ENCODE results near the gene LGR6.

- no peak for TF ChIP-seq POLR2A (IDR thresholded peaks at IDR 0.05; ENCODE audit: extremely low read depth, insufficient read length)
- TF ChIP-seq, protein P1, sequence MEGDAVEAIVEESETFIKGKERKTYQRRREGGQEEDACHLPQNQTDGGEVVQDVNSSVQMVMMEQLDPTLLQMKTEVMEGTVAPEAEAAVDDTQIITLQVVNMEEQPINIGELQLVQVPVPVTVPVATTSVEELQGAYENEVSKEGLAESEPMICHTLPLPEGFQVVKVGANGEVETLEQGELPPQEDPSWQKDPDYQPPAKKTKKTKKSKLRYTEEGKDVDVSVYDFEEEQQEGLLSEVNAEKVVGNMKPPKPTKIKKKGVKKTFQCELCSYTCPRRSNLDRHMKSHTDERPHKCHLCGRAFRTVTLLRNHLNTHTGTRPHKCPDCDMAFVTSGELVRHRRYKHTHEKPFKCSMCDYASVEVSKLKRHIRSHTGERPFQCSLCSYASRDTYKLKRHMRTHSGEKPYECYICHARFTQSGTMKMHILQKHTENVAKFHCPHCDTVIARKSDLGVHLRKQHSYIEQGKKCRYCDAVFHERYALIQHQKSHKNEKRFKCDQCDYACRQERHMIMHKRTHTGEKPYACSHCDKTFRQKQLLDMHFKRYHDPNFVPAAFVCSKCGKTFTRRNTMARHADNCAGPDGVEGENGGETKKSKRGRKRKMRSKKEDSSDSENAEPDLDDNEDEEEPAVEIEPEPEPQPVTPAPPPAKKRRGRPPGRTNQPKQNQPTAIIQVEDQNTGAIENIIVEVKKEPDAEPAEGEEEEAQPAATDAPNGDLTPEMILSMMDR (IDR thresholded peaks at IDR 0.05; ENCODE audit: low read depth, low read length) = no peak
These were observed 35.8 kb downstream of the LGR6 start for GRCh38 chr1:202229376-202229775.

All from NB4 (cell line).